HUES6 (cell line): ENCODE measurements around the gene CD46.

ENCODE experiments used
- H3K27ac ChIP-seq: 2 replicates; pipeline ENCODE4 v1.7.0; 2013; ENCODE audit warnings: low read depth, mild to moderate bottlenecking, low read length, inconsistent platforms
- H3K27me3 ChIP-seq: 2 replicates; pipeline ENCODE4 v1.6.1; 2013; ENCODE audit warnings: low read length; ENCODE audit not compliant: control insufficient read depth, insufficient read depth
- H3K36me3 ChIP-seq: 2 replicates; pipeline ENCODE4 v1.6.1; 2013; ENCODE audit warnings: low read length; ENCODE audit not compliant: control insufficient read depth, insufficient read depth
- H3K4me1 ChIP-seq: 2 replicates; pipeline ENCODE4 v1.6.1; 2013; ENCODE audit warnings: low read length; ENCODE audit not compliant: control insufficient read depth, insufficient read depth
- H3K4me3 ChIP-seq: 2 replicates; pipeline ENCODE4 v1.5.1; 2013; ENCODE audit warnings: low read depth, low read length
- H3K9ac ChIP-seq: one replicate; pipeline ENCODE4 v1.6.1; 2013; ENCODE audit warnings: mild to moderate bottlenecking, low read length
- H3K9me3 ChIP-seq: 2 replicates; pipeline ENCODE4 v1.6.1; 2013; ENCODE audit warnings: low read depth, low read length; ENCODE audit not compliant: control insufficient read depth, insufficient read depth

Gene CD46

GRCh38 chr1:207810173-207810572, 58.3 kb downstream of the CD46 start:
- Histone ChIP-seq H3K9ac (no peak overlapping the region), H3K36me3 (no peaks in the 10 kb centered on the region), H3K4me1 (peaks cover 3% of the 10 kb centered on the region; the same call in 1 of the 2 replicates), H3K4me3 (no peak overlapping the region), H3K9me3 (no peaks in the 10 kb centered on the region), H3K27me3 (no peaks in the 10 kb centered on the region), H3K27ac (no peak overlapping the region)

DNA sequence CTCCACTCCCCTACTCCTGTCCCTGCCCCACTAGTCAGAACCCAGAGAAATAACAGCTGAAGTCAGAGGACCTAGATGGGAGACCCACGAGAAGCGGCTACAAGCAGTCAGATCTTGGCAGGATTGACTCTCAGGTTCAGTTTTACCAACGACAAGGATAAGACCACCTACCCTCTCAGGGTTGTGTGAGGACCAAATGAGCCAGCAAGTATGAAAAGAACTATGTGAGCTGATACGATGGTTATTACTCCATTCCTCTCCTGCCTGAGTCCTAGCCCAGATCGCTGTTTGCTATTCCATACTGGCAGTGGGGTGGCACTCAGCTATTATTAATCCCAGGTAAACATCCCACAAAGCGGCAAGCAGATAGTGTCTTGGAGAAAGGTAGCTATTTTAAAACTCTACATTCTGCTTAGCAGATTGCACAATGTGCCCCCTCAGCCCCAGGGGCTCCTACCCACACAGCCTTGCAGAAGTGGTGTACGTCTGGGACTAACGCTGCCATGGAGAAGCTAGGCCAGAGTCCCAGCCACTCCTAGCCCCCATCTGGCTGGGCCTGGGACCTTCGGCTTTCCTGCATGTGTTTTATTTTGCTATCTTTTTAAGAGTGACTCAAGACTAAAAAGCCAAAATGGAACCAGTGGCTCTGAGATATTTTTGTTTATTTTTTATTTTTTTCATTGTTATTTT, 58.9 kb downstream of the CD46 start:
- H3K4me1 ChIP-seq = peaks cover 3% of the 10 kb centered on the region; the same call in 1 of the 2 replicates
- no peaks in the 10 kb centered on the region for H3K36me3 ChIP-seq
- no peaks in the 10 kb centered on the region for H3K9me3 ChIP-seq
- no peaks in the 10 kb centered on the region for H3K27me3 ChIP-seq
- no peak overlapping the region for H3K4me3 ChIP-seq
- H3K9ac ChIP-seq = no peak overlapping the region
- no peak overlapping the region for H3K27ac ChIP-seq

- Histone ChIP-seq H3K4me3 (no peak overlapping the region), H3K9me3 (no peaks in the 10 kb centered on the region), H3K27me3 (no peaks in the 10 kb centered on the region), H3K36me3 (no peaks in the 10 kb centered on the region), H3K9ac (no peak overlapping the region), H3K27ac (no peak overlapping the region), H3K4me1 (0 out of 2 replicates have a peak, but pooled peaks cover 3% of the 10 kb centered on the region)
Observed at GRCh38 chr1:207811319-207811718, 59.5 kb downstream of the CD46 start.

DNA sequence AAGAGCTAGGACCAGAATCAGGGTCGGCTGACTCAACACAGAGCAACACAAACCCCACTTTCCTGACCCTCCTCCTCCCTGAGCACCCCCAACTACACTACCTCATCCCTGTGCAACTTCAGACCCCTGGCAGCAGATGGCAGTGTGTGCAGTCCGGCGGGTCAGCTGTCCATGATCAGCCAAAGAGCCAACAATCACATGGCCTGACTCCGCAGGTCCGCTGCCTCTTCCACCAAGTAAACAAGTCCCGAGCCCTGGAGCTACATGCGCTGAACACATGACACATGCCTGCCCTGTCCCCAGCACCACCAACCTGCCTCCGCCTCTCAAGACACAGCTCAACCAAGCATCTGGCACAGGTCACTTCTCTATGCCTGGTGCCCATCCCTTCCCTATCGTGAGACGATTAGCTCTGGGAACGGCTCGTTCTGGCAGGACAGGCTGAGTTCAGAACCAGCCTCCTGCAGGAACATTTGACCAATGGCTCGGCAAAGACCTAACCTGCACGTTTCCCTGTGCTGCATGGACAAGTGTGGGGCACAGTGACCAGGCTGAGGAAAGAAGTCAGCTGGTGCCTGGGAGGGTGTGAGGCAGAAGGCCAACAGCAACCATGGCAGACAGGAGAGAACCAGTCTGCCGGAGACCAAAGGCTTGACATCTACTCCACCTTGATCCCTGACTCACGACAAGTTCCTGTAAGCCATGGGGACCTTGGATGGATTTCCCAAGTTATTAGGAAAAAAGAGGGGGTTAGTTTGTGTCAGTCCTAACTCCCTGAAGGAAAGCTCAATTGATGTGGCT, 60.3 kb downstream of the CD46 start:
- no peak overlapping the region for H3K9ac ChIP-seq
- no peak overlapping the region for H3K4me3 ChIP-seq
- H3K4me1 ChIP-seq = 0 out of 2 replicates have a peak, but pooled peaks cover 3% of the 10 kb centered on the region
- no peaks in the 10 kb centered on the region for H3K27me3 ChIP-seq
- H3K36me3 ChIP-seq = no peaks in the 10 kb centered on the region
- H3K9me3 ChIP-seq = no peaks in the 10 kb centered on the region
- H3K27ac ChIP-seq = no peak overlapping the region

GRCh38 chr1:207812778-207813511, 61.1 kb downstream of the CD46 start:
- Histone ChIP-seq H3K27ac (no peak overlapping the region), H3K9me3 (no peaks in the 10 kb centered on the region), H3K9ac (no peak overlapping the region), H3K4me3 (no peak overlapping the region), H3K27me3 (no peaks in the 10 kb centered on the region), H3K36me3 (no peaks in the 10 kb centered on the region), H3K4me1 (no peaks in the 10 kb centered on the region)

DNA sequence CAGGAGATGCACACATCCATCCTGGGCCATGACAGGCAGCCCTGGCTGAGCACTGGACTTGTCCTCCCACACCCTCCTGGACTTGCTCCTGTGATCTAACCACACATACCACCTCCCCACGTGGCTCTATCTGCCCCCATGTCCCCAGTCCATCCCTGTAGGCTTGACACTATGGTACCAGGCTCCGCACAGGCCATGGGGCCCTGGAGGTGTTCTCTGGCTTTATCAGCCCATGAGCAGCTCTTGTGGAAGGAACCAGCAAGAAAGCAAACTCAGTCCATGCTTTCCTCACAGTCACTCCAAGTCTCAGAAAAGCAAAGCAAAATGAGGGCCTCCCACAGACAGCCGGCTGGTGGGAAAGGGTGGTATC, 61.6 kb downstream of the CD46 start:
- no peak overlapping the region for H3K27ac ChIP-seq
- no peak overlapping the region for H3K9ac ChIP-seq
- no peaks in the 10 kb centered on the region for H3K4me1 ChIP-seq
- no peaks in the 10 kb centered on the region for H3K36me3 ChIP-seq
- H3K4me3 ChIP-seq = no peak overlapping the region
- no peaks in the 10 kb centered on the region for H3K9me3 ChIP-seq
- no peaks in the 10 kb centered on the region for H3K27me3 ChIP-seq

DNA sequence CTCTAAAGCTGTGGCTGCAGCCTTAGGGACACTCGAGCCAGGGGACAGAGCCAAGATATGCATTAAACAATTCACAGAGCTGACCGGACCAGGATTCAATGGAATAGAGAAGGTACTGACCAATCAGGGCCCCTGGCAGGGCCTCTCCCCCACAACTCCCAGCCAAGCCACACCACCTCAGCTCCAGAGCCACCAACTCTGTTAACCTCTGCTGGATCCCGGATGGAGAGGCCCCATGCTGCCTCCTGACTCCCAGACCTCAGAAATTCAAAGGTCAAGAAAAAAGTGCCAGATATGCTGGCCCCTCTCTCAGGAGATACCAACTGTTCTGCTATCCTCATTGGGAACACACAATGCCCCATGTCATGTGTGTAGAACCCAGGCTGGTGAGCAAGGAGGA, 62.1 kb downstream of the CD46 start:
- no peaks in the 10 kb centered on the region for H3K36me3 ChIP-seq
- H3K27me3 ChIP-seq = no peaks in the 10 kb centered on the region
- no peak overlapping the region for H3K4me3 ChIP-seq
- H3K4me1 ChIP-seq = no peaks in the 10 kb centered on the region
- no peak overlapping the region for H3K9ac ChIP-seq
- no peak overlapping the region for H3K27ac ChIP-seq
- no peaks in the 10 kb centered on the region for H3K9me3 ChIP-seq

DNA sequence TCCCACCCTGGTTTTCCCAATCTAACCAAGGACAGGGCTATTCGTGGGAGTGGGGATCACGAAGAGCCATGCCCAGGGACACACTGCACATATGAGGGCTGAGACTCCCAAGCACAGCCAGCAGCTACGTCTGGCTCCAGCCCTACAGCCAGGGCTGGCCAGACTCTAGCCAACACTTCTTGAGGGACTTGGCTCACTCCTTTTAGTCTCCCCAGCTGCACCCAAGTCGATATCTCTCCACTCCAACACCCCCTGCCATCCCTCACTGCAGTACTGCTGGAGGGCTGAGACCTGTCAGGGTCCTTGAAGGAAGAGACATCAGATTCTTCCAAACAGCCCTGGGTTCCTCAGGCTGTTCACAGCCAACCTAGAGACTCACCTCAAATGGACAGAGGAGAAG, 62.6 kb downstream of the CD46 start:
- Histone ChIP-seq H3K9me3 (no peaks in the 10 kb centered on the region), H3K36me3 (no peaks in the 10 kb centered on the region), H3K4me1 (no peaks in the 10 kb centered on the region), H3K27ac (no peak overlapping the region), H3K9ac (no peak overlapping the region), H3K27me3 (no peaks in the 10 kb centered on the region), H3K4me3 (no peak overlapping the region)

- Histone ChIP-seq H3K4me3 (no peak overlapping the region), H3K27me3 (no peaks in the 10 kb centered on the region), H3K36me3 (no peaks in the 10 kb centered on the region), H3K27ac (no peak overlapping the region), H3K4me1 (no peaks in the 10 kb centered on the region), H3K9me3 (no peaks in the 10 kb centered on the region), H3K9ac (no peak overlapping the region)
Observed at GRCh38 chr1:207815466-207815865, 63.6 kb downstream of the CD46 start.

GRCh38 chr1:207815913-207816291, 64.0 kb downstream of the CD46 start:
- Histone ChIP-seq H3K9ac (no peak overlapping the region), H3K27ac (no peak overlapping the region), H3K4me1 (no peaks in the 10 kb centered on the region), H3K4me3 (no peak overlapping the region), H3K36me3 (no peaks in the 10 kb centered on the region), H3K9me3 (no peaks in the 10 kb centered on the region), H3K27me3 (no peaks in the 10 kb centered on the region)

GRCh38 chr1:207817166-207817565, 65.3 kb downstream of the CD46 start:
- Histone ChIP-seq H3K9me3 (no peaks in the 10 kb centered on the region), H3K27ac (no peak overlapping the region), H3K36me3 (no peaks in the 10 kb centered on the region), H3K27me3 (no peaks in the 10 kb centered on the region), H3K4me1 (peaks cover 2% of the 10 kb centered on the region), H3K4me3 (no peak overlapping the region), H3K9ac (no peak overlapping the region)
